NCI-H146 treated with DMSO at 0.1 percent for 48 hours (cell line): ENCODE data around the gene SNX15.

ENCODE experiments used
- DNase-seq: peaks from one replicate; lab custom pipeline; 2025; ENCODE audit not compliant: unreplicated experiment; lab: John Stamatoyannopoulos, UW

SNX15 gene

GRCh38 chr11:65055538-65055937, 28.3 kb downstream of the SNX15 start:
- DNase-seq = no peak

- DNase-seq = no peak
Observed at GRCh38 chr11:65056999-65057398, 29.8 kb downstream of the SNX15 start.

GRCh38 chr11:65057526-65057925, 30.3 kb downstream of the SNX15 start:
- DNase-seq = no peak

GRCh38 chr11:65058012-65058411, 30.8 kb downstream of the SNX15 start:
- DNase-seq = peak; percentile 70

GRCh38 chr11:65058419-65059054, 31.3 kb downstream of the SNX15 start, which contains the start of gene NAALADL1:
Gene NAALADL1, minus strand, starts transcription at chr11:65058553. Its CDS starts 32 bp downstream, at chr11:65058521.
- DNase-seq = peak; percentile 27

- no peak for DNase-seq
Observed at GRCh38 chr11:65059523-65059922, 32.3 kb downstream of the SNX15 start.

GRCh38 chr11:65059959-65060824, 33.0 kb downstream of the SNX15 start:
- no peak for DNase-seq

- no peak for DNase-seq
Observed at GRCh38 chr11:65060913-65061408, 33.7 kb downstream of the SNX15 start.

- no peak for DNase-seq
Observed at GRCh38 chr11:65063532-65063931, 36.3 kb downstream of the SNX15 start.

GRCh38 chr11:65064847-65065240, 37.6 kb downstream of the SNX15 start:
- no peak for DNase-seq

- no peak for DNase-seq
Observed at GRCh38 chr11:65065851-65066250, 38.6 kb downstream of the SNX15 start.

- DNase-seq = no peak
Observed at GRCh38 chr11:65066315-65066714, 39.1 kb downstream of the SNX15 start.

- peak; percentile 88 for DNase-seq
Observed at GRCh38 chr11:65066805-65067291, 39.6 kb downstream of the SNX15 start.

- no peak for DNase-seq
Observed at GRCh38 chr11:65067446-65067845, 40.2 kb downstream of the SNX15 start.

GRCh38 chr11:65069217-65069616, 42.0 kb downstream of the SNX15 start:
- DNase-seq = no peak

GRCh38 chr11:65071907-65072630, 44.8 kb downstream of the SNX15 start:
- no peak for DNase-seq

- no peak for DNase-seq
Observed at GRCh38 chr11:65072631-65072966, 45.4 kb downstream of the SNX15 start.

GRCh38 chr11:65077451-65077850, 50.2 kb downstream of the SNX15 start:
- no peak for DNase-seq

- no peak for DNase-seq
Observed at GRCh38 chr11:65078151-65078550, 50.9 kb downstream of the SNX15 start.

- DNase-seq = no peak
Observed at GRCh38 chr11:65078786-65079342, 51.6 kb downstream of the SNX15 start.
